LNCAP (cell line): ENCODE measurements around the gene SCO2.

Experiments used
- TF ChIP-seq, protein P1 (sequence below): fragments of 450-650 bp; IDR thresholded peaks from 2 replicates; pipeline ENCODE4 v1.5.1; 2017; ENCODE audit warnings: mild to moderate bottlenecking

SCO2 gene

GRCh38 chr22:50486561-50487289 is 38.7 kb downstream of the SCO2 start, which contains the start of gene MIOX:
MIOX (plus strand) TSS chr22:50486859; CDS start chr22:50486898, 39 bp downstream.
- TF ChIP-seq, protein P1, sequence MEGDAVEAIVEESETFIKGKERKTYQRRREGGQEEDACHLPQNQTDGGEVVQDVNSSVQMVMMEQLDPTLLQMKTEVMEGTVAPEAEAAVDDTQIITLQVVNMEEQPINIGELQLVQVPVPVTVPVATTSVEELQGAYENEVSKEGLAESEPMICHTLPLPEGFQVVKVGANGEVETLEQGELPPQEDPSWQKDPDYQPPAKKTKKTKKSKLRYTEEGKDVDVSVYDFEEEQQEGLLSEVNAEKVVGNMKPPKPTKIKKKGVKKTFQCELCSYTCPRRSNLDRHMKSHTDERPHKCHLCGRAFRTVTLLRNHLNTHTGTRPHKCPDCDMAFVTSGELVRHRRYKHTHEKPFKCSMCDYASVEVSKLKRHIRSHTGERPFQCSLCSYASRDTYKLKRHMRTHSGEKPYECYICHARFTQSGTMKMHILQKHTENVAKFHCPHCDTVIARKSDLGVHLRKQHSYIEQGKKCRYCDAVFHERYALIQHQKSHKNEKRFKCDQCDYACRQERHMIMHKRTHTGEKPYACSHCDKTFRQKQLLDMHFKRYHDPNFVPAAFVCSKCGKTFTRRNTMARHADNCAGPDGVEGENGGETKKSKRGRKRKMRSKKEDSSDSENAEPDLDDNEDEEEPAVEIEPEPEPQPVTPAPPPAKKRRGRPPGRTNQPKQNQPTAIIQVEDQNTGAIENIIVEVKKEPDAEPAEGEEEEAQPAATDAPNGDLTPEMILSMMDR: no peak

DNA sequence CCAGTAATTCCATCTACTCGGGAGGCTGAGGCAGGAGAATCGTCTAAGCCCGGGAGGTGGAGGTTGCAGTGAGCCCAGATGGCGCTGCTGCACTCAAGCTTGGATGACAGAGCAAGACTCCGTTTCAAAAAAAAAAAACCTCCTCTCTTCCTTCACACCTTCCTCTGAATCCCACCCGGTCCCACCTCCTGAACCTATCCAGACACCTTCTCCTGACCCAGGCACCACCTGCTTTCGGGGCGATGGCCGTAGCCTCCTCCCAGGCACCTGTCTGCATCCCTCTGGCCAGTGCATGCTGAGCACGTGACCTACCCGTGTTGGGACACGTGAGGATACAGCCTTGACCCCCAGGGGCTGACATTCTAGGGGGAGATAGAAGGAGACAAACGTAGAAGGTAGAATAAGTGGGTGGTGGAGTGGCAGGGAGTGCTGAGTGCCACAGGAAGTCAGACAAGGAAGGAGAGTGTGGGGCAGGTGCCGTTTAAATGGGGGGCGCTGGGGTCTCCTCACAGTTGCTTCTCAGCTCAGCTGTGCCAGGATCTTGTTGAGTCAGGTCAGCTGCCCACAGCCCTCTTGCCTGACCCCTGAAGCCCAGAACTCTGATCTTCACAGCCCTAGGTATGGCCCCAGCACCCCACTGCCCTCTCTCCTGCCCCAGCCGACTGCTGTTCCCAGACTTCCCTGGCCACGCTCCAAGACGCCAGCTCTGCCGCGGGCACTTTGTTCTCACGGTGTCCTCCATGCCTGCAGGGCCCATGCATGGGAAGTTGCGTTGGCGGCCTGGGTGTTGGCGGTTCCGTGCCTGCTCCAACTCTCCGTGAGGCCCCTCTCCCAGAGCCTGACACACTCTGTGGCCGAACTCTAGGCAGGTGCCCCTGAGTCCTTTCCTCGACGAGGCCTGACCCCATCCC is 39.9 kb downstream of the SCO2 start:
- TF ChIP-seq, protein P1: no peak

- TF ChIP-seq, protein P1: no peak
Observed at GRCh38 chr22:50483977-50484853, 41.2 kb downstream of the SCO2 start.

DNA sequence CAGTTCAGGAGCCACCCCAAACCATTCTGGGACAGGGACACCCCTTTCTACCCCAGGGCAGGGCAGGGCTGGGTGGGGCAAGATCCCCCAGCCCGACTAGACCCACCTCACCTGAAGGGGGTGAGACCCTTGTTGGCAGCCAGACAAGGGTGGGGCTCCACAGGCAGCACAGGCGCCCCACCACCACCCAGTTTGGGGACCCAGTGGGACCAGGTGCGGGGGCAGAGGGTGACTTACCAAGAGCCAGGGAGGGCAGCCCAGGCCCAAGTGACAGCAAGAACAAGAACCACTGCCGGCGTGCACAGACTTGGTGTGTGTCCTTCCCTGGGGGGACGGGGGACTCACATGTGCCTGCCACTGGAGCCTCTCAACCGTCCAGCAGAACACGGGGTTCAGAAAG is 41.8 kb downstream of the SCO2 start:
- TF ChIP-seq, protein P1: no peak

DNA sequence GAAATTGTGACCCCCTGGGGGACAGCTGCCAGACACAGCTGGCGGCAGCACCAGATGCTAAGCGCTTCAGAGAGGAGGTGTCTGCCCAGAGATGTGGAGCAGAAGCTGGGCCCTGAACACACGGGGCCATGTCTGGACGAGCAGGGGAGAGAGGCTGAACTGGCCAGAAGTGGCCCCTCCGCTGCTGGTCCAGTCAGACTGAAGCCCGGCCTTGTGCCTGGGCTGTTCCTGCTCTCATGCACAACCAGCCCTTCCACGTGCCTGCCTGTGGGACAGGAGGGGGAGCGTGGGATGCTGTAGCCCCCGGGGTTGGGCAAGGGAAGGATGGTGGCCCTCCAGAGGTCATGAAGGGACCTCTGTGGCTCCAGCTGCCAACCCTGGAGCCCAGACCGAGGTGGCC is 42.3 kb downstream of the SCO2 start:
- TF ChIP-seq, protein P1: no peak

GRCh38 chr22:50482107-50483074 is 43.0 kb downstream of the SCO2 start:
- TF ChIP-seq, protein P1: no peak
